Panc1 (cell line): ENCODE data around the gene EOLA1.
"Not testable (repeated sequence)": the region's sequence is repeated elsewhere in the genome, so short reads cannot be mapped to it uniquely, and the experiment has no call there.

Source experiments
- CTCF ChIP-seq: fragments of 450-650 bp; IDR thresholded peaks from 2 replicates; pipeline ENCODE4 v1.5.1; 2017; ENCODE audit warnings: mild to moderate bottlenecking
- POLR2AphosphoS5 ChIP-seq: IDR thresholded peaks from 2 replicates; pipeline ENCODE4 v1.6.1; 2012; ENCODE audit warnings: mild to moderate bottlenecking, low read depth, low read length, moderate library complexity
- REST ChIP-seq, 2 experiments: IDR thresholded peaks; 2 replicates each; pipeline ENCODE4 v1.6.1; 2011 to 2012; ENCODE audit warnings: low read depth in 2 of 2, control low read depth in 1 of 2, low read length in 1 of 2, mild to moderate bottlenecking in 1 of 2, moderate library complexity in 1 of 2; ENCODE audit not compliant: insufficient read depth in 1 of 2
- TCF7L2 ChIP-seq: IDR thresholded peaks from 2 replicates; pipeline ENCODE4 v1.6.1; 2011; ENCODE audit warnings: mild to moderate bottlenecking, low read depth, low read length, inconsistent platforms

- not testable (repeated sequence) for TF ChIP-seq POLR2AphosphoS5; REST (IDR thresholded peaks at IDR 0.05; ENCODE audit: insufficient read depth in 1 of 2, low read depth in 2 of 2, low read length in 1 of 2); CTCF; TCF7L2
These were observed 14.9 kb upstream of the EOLA1 start for GRCh38 chrX:149525903-149526302.
